A673 (cell line): Measurements from ENCODE around the gene DCAF16. TPM values are rescaled to one million over a fixed set of nuclear protein-coding genes. Genes with fewer than 3 reads are reported as not detected.

ENCODE experiments used
- BruUV-seq: library from RNA; stranded (reverse); fragments of 400-500 nt; replicated peaks from 2 replicates; lab custom pipeline; 2021; lab: Mats Ljungman, UMichigan
- CTCF ChIA-PET: fragments of 300-600 bp; sonication (Branson Sonifier 250); formaldehyde crosslinking; loops from one replicate; lab custom pipeline; 2022; ENCODE audit warnings: antibody characterized with exemption; lab: Charles Lee
- POLR2A ChIA-PET: fragments of 300-600 bp; sonication (Branson Sonifier 250); formaldehyde crosslinking; loops from one replicate; lab custom pipeline; 2022; ENCODE audit warnings: antibody characterized with exemption; ENCODE audit not compliant: low non-redundant PET; lab: Charles Lee
- DNase-seq: peaks from one replicate; pipeline ENCODE4 v3.0.0-alpha.2; 2015; ENCODE audit warnings: low spot score
- H3K27ac ChIP-seq: fragments of 200-600 bp; sonication (generic); 2 replicates; pipeline ENCODE4 v1.5.1; 2016; ENCODE audit warnings: mixed run types, low read depth, mild to moderate bottlenecking, mixed read lengths, antibody characterized with exemption, low read length; ENCODE audit not compliant: poor library complexity, severe bottlenecking
- H3K27me3 ChIP-seq: fragments of 200-600 bp; sonication (generic); replicated peaks from 2 replicates; pipeline ENCODE4 v1.6.1; 2017; ENCODE audit warnings: mixed run types, low read depth, mild to moderate bottlenecking, mixed read lengths, antibody characterized with exemption, low read length; ENCODE audit not compliant: insufficient read depth, poor library complexity
- H3K36me3 ChIP-seq: fragments of 200-600 bp; sonication (generic); 2 replicates; pipeline ENCODE4 v1.6.1; 2016; ENCODE audit warnings: mixed run types, mild to moderate bottlenecking, mixed read lengths, antibody characterized with exemption, low read length; ENCODE audit not compliant: insufficient read depth, poor library complexity, severe bottlenecking
- H3K4me1 ChIP-seq: fragments of 200-600 bp; sonication (generic); 2 replicates; pipeline ENCODE4 v1.6.1; 2017; ENCODE audit warnings: mixed run types, mild to moderate bottlenecking, mixed read lengths, antibody characterized with exemption, low read length; ENCODE audit not compliant: insufficient read depth, poor library complexity, severe bottlenecking
- H3K4me3 ChIP-seq: fragments of 200-600 bp; sonication (generic); 2 replicates; pipeline ENCODE4 v1.5.1; 2016; ENCODE audit warnings: low read depth, mixed run types, mild to moderate bottlenecking, mixed read lengths, low read length; ENCODE audit not compliant: poor library complexity, severe bottlenecking
- H3K9me3 ChIP-seq: fragments of 200-600 bp; sonication (generic); 2 replicates; pipeline ENCODE4 v1.6.1; 2016; ENCODE audit warnings: mixed run types, low read depth, mild to moderate bottlenecking, mixed read lengths, antibody characterized with exemption, low read length; ENCODE audit not compliant: poor library complexity, severe bottlenecking
- EZH2 ChIP-seq: fragments of 200-600 bp; sonication (generic); IDR thresholded peaks from 2 replicates; pipeline ENCODE4 v1.6.1; 2017; ENCODE audit warnings: borderline replicate concordance, low read depth, mild to moderate bottlenecking, mixed read lengths, antibody characterized with exemption, low read length; ENCODE audit not compliant: poor library complexity, severe bottlenecking
- intact Hi-C: fragments of 100-400 bp; cut with micrococcal nuclease; formaldehyde crosslinking; loops from one replicate; pipeline ENCODE4 v1.10.0; 2022; ENCODE audit not compliant: unreplicated experiment
- total RNA-seq: library from RNA; stranded (reverse); gene quantifications from 2 replicates; pipeline ENCODE4 v1.2.3, GENCODE V29; 2021
- TF ChIP-seq, protein P1 (sequence below): fragments of 300-800, 200-600 bp; sonication (generic); conservative IDR thresholded peaks from 2 replicates; pipeline ENCODE4 v1.5.1; 2017; ENCODE audit warnings: low read depth, mild to moderate bottlenecking, antibody characterized with exemption, low read length, moderate library complexity, mixed read lengths

Gene DCAF16
- total RNA-seq, 1 experiment from 2014 or later, result 59.5 TPM

DNA sequence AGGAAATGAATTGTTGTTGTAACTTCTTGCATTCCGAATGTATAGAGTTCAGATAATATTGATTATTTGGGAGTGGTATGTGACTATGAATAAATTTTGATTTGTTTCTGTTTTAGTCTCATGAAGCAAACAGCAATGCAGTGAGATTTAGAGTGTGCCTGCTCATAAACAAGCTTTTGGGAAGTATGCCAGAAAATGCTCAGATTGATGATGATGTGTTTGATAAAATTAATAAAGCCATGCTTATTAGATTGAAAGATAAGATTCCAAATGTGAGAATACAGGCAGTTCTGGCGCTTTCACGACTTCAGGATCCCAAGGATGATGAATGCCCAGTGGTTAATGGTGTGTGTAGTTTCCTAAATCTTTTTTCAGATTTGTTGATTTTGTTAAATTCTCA lies 2.2 kb upstream of the DCAF16 start:
- Histone ChIP-seq H3K36me3 (peaks cover 55% of the 10 kb centered on the region), H3K9me3 (no peaks in the 10 kb centered on the region), H3K27ac (peak overlapping the region; percentile 94), H3K27me3 (no peaks in the 10 kb centered on the region), H3K4me3 (peak overlapping the region; percentile 72), H3K4me1 (peaks cover 16% of the 10 kb centered on the region)
- ChIA-PET CTCF (no interaction called here), POLR2A (no interaction called here)
- TF ChIP-seq EZH2, result no peak
- TF ChIP-seq, protein P1, sequence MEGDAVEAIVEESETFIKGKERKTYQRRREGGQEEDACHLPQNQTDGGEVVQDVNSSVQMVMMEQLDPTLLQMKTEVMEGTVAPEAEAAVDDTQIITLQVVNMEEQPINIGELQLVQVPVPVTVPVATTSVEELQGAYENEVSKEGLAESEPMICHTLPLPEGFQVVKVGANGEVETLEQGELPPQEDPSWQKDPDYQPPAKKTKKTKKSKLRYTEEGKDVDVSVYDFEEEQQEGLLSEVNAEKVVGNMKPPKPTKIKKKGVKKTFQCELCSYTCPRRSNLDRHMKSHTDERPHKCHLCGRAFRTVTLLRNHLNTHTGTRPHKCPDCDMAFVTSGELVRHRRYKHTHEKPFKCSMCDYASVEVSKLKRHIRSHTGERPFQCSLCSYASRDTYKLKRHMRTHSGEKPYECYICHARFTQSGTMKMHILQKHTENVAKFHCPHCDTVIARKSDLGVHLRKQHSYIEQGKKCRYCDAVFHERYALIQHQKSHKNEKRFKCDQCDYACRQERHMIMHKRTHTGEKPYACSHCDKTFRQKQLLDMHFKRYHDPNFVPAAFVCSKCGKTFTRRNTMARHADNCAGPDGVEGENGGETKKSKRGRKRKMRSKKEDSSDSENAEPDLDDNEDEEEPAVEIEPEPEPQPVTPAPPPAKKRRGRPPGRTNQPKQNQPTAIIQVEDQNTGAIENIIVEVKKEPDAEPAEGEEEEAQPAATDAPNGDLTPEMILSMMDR, result no peak
- no peak for DNase-seq
- intact Hi-C loops, result loop anchor here (5.0 kb wide), 2 partner anchors 210 to 554 kb away; partner anchors contain the start of gene LCORL
- BruUV-seq, result no TSS peak

DNA sequence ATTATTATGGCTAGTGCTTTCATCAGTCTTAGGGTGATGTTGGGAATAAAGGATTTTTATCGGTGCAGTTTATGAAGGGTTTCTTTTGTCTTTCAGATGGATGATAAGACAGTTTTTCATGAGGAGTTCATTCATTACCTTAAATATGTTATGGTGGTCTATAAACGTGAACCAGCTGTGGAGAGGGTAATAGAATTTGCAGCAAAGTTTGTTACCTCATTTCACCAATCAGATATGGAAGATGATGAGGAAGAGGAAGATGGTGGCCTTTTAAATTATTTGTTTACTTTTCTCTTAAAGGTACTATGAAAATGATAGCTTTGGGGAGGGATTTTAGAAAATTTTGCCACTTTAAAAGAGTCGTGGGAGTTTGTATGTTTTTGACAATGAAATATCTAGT lies 1.6 kb upstream of the DCAF16 start:
- H3K27ac ChIP-seq, result peak overlapping the region; percentile 94
- CTCF ChIA-PET, result no interaction called here
- no TSS peak for BruUV-seq
- H3K4me1 ChIP-seq, result peaks cover 20% of the 10 kb centered on the region
- H3K36me3 ChIP-seq, result peaks cover 51% of the 10 kb centered on the region
- intact Hi-C loops, result loop anchor here (5.0 kb wide), 2 partner anchors 210 to 555 kb away; partner anchors contain the start of gene LCORL
- POLR2A ChIA-PET, result no interaction called here
- DNase-seq, result peak; percentile 15
- TF ChIP-seq, protein P1, result no peak
- no peak for TF ChIP-seq EZH2
- H3K4me3 ChIP-seq, result peak overlapping the region; percentile 72
- H3K27me3 ChIP-seq, result no peaks in the 10 kb centered on the region
- H3K9me3 ChIP-seq, result no peaks in the 10 kb centered on the region

GRCh38 chr4:17811078-17811603 lies 584 bp upstream of the DCAF16 start:
- H3K36me3 ChIP-seq, result peaks cover 42% of the 10 kb centered on the region
- no peak for DNase-seq
- CTCF ChIA-PET, result no interaction called here
- no TSS peak for BruUV-seq
- intact Hi-C loops, result loop anchor here (5.0 kb wide), 2 partner anchors 211 to 556 kb away; partner anchors contain the start of gene LCORL
- H3K4me1 ChIP-seq, result peaks cover 23% of the 10 kb centered on the region
- peak overlapping the region; percentile 94 for H3K27ac ChIP-seq
- POLR2A ChIA-PET, result interaction anchor here (1.0 kb wide), 1 partner anchor 13 kb away, joined by 3 read pairs; no protein-coding TSS in a partner anchor
- TF ChIP-seq, protein P1, result no peak
- no peak for TF ChIP-seq EZH2
- peak overlapping the region; percentile 72 for H3K4me3 ChIP-seq
- no peaks in the 10 kb centered on the region for H3K9me3 ChIP-seq
- H3K27me3 ChIP-seq, result no peaks in the 10 kb centered on the region
